Prostate gland (tissue), 2 donors: ENCODE measurements around the gene ZMIZ1. TPM values are rescaled to one million over a fixed set of nuclear protein-coding genes. Genes with fewer than 3 reads are reported as not detected.

ENCODE experiments used
- DNase-seq: peaks from one replicate; pipeline ENCODE4 v3.0.0-alpha.2; 2019; ENCODE audit warnings: low spot score
- H3K27ac ChIP-seq, 2 donors: fragments of 200-600 bp; sonication (generic); 2 replicates each; pipeline ENCODE4 v1.5.1; 2017 to 2019
- H3K27me3 ChIP-seq: fragments of 200-600 bp; sonication (generic); replicated peaks from 2 replicates; pipeline ENCODE4 v1.5.1; 2019; ENCODE audit not compliant: insufficient read depth
- H3K36me3 ChIP-seq, 2 donors: fragments of 200-600 bp; sonication (generic); 1 replicate in 1 of 2; 2 replicates in 1 of 2; pipeline versions ENCODE4 v1.5.1 to v1.8.1; 2017 to 2019
- H3K4me1 ChIP-seq: fragments of 200-600 bp; sonication (generic); replicated peaks from 2 replicates; pipeline ENCODE4 v1.5.1; 2019
- H3K4me3 ChIP-seq, 2 donors: fragments of 200-600 bp; sonication (generic); 2 replicates each; pipeline ENCODE4 v1.5.1; 2017 to 2019
- H3K9me3 ChIP-seq: fragments of 200-600 bp; sonication (generic); 2 replicates; pipeline ENCODE4 v1.5.1; 2017
- POLR2A ChIP-seq: fragments of 450-650 bp; IDR thresholded peaks from one replicate; pipeline ENCODE4 v1.6.1; 2016; ENCODE audit warnings: antibody characterized with exemption, mild to moderate bottlenecking
- POLR2AphosphoS5 ChIP-seq: sonication (generic); formaldehyde crosslinking; IDR thresholded peaks from one replicate; pipeline ENCODE4 v1.6.1; 2017; ENCODE audit warnings: antibody characterized with exemption
- WGBS: methylation state at CpG from one replicate; pipeline ENCODE4 v1.1.5; 2018; 5-methylcytosine and 5-hydroxymethylcytosine counted together
- intact Hi-C: fragments of 100-400 bp; cut with DNase I; formaldehyde crosslinking; loops from one replicate; pipeline ENCODE4 v1.14.2; 2022
- total RNA-seq, 2 donors: library from RNA; depleted of rRNA; stranded (reverse); fragments of >200 nt; gene quantifications; one replicate each; pipeline ENCODE4 v1.1.0, GENCODE V29; 2016
- TF ChIP-seq, protein P1 (sequence below), 4 experiments: fragments of 200-600 bp in 2 of 4; fragments of 450-650 bp in 2 of 4; sonication (generic) in 2 of 4; IDR thresholded peaks; 1 replicate in 3 of 4; 2 replicates in 1 of 4; pipeline ENCODE4 v1.5.1; 2016 to 2019; ENCODE audit warnings: antibody characterized with exemption in 4 of 4, mild to moderate bottlenecking in 2 of 4, moderate library complexity in 2 of 4

Gene ZMIZ1
- total RNA-seq, 2 donors from 2014 or later = 69.6 to 78.5 TPM

DNA sequence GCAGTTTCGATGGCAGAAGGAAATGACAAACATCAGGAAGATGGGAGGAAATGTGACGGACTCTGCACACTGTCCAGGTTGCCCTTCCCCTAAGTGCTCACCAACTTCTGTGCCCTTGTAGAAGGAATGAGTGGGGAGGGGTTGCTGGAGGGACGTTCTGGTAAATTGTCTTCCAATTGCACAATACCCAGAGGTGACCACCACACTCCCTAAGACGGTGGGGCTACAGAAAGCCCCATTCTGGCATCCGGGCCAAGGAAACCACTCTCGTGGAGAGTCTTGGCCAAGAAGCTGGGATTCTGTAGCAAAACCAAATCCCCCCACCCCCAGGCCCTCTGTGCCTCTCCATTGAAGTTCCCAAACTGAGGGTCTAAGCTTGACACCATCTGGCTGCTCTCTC lies 37.1 kb downstream of the ZMIZ1 start:
- TF ChIP-seq POLR2A = no peak
- TF ChIP-seq, protein P1, sequence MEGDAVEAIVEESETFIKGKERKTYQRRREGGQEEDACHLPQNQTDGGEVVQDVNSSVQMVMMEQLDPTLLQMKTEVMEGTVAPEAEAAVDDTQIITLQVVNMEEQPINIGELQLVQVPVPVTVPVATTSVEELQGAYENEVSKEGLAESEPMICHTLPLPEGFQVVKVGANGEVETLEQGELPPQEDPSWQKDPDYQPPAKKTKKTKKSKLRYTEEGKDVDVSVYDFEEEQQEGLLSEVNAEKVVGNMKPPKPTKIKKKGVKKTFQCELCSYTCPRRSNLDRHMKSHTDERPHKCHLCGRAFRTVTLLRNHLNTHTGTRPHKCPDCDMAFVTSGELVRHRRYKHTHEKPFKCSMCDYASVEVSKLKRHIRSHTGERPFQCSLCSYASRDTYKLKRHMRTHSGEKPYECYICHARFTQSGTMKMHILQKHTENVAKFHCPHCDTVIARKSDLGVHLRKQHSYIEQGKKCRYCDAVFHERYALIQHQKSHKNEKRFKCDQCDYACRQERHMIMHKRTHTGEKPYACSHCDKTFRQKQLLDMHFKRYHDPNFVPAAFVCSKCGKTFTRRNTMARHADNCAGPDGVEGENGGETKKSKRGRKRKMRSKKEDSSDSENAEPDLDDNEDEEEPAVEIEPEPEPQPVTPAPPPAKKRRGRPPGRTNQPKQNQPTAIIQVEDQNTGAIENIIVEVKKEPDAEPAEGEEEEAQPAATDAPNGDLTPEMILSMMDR (IDR thresholded peaks at IDR 0.05) = no peak
- no peak for TF ChIP-seq POLR2AphosphoS5
- H3K27ac ChIP-seq = no peak overlapping the region
- H3K4me3 ChIP-seq = no peak overlapping the region
- H3K27me3 ChIP-seq = no peaks in the 10 kb centered on the region
- WGBS = 65% methylated on average over 6 of the region's 6 CpGs
- H3K4me1 ChIP-seq = peaks cover 24% of the 10 kb centered on the region
- no peaks in the 10 kb centered on the region for H3K9me3 ChIP-seq
- DNase-seq = no peak
- intact Hi-C loops = no loop called here
- H3K36me3 ChIP-seq = peaks cover 0 to 4% of the 10 kb centered on the region in 2 donors

DNA sequence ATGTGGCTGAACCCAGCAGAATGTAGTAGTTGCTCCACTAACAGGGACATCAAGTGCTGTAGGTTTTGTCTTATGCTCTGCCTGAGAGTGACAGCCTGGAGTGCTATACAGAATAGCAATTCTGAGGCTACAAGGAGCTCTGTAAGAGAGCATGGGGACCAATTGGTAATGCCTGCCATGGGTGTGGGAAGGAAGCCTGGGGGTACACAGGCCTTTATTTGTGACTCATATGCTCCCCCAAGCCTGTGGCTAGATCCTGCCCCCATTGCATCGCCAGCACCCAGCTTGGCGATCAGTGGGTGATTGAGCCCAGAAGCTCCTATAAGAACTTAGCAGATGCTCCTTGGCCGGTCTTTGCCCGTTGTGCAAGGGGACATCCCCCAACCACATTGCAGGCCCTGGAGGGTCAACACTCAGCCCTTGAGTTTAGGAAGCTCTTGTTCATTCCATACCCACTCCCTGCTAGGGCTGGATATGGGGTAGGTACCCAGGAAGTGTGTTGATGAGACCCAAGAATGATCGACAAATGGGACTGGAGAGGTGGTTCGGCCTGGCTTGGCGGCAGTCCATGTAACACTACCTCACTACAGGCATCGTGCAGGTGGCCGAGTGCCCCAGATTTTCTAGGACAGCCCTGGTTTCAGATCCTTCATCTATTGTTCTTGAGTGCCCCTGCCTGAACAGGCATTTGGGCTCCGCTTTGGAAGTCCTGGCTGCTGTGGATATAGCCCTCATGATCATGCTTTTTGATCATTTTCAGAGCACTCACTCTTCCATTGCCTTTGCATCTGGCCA lies 37.7 kb downstream of the ZMIZ1 start:
- H3K4me3 ChIP-seq = no peak overlapping the region
- H3K9me3 ChIP-seq = no peaks in the 10 kb centered on the region
- no peak for DNase-seq
- H3K36me3 ChIP-seq = peaks cover 0 to 7% of the 10 kb centered on the region in 2 donors
- H3K27ac ChIP-seq = no peak overlapping the region
- 68% methylated on average over 10 of the region's 10 CpGs for WGBS
- intact Hi-C loops = no loop called here
- H3K4me1 ChIP-seq = peaks cover 24% of the 10 kb centered on the region
- TF ChIP-seq POLR2AphosphoS5 (no peak), POLR2A (no peak)
- TF ChIP-seq, protein P1 (IDR thresholded peaks at IDR 0.05) = no peak
- H3K27me3 ChIP-seq = no peaks in the 10 kb centered on the region

DNA sequence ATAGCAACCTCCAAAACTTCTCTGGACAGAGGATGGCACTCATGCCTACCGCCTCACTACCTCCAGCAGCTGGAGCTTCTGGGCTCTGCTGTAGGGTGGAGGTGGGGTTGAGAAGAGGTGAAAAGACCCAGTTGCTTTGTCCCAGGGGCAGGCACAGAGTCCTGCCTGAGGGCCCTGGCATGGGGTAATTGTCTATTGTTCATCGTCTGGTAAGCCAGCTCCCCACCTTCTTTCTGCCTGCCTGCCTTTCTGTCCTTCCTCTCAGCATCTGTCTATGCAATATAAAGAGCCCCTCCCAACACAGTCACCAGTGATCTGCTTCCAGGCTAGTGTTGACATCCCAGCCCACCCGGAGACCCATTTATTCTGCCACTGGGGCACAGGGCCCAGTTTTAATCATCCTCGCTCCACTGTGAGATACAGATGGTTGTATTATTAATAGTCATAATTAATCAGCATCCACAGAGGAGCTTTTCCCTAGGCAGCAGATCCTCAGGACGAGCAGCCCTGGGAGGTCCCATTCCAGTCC lies 39.0 kb downstream of the ZMIZ1 start:
- WGBS = 52% methylated on average over 5 of the region's 5 CpGs
- intact Hi-C loops = no loop called here
- DNase-seq = no peak
- Histone ChIP-seq H3K27me3 (no peaks in the 10 kb centered on the region), H3K4me1 (peaks cover 19% of the 10 kb centered on the region), H3K4me3 (no peak overlapping the region), H3K27ac (no peak overlapping the region), H3K9me3 (no peaks in the 10 kb centered on the region), H3K36me3 (peaks cover 0 to 7% of the 10 kb centered on the region in 2 donors)
- TF ChIP-seq POLR2AphosphoS5 (no peak), POLR2A (no peak)
- TF ChIP-seq, protein P1 (IDR thresholded peaks at IDR 0.05) = no peak

DNA sequence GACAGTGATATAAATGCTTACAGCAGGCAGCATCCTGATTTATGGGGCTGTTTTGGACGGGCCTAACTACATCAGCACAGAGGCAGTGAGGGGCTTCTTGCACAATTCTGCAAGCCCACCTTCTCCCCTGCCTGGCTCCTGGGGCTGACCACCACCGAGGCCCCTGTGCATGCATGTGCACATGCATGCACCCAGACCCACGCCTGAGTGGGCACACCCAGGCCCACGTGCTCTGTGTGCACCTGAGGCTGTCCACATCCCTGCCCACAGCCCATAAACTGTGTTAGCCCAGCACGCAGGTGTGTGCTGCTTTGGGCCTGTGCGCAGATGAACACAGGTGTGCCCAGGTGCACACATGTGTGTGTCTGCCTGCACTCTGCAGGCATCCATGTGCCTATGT lies 40.0 kb downstream of the ZMIZ1 start:
- TF ChIP-seq POLR2A (no peak), POLR2AphosphoS5 (no peak)
- TF ChIP-seq, protein P1 (IDR thresholded peaks at IDR 0.05) = no peak
- intact Hi-C loops = no loop called here
- DNase-seq = no peak
- 43% methylated on average over 3 of the region's 6 CpGs for WGBS
- Histone ChIP-seq H3K27ac (no peak overlapping the region), H3K27me3 (no peaks in the 10 kb centered on the region), H3K36me3 (peaks cover 0 to 7% of the 10 kb centered on the region in 2 donors), H3K4me3 (no peak overlapping the region), H3K9me3 (no peaks in the 10 kb centered on the region), H3K4me1 (peaks cover 19% of the 10 kb centered on the region)

DNA sequence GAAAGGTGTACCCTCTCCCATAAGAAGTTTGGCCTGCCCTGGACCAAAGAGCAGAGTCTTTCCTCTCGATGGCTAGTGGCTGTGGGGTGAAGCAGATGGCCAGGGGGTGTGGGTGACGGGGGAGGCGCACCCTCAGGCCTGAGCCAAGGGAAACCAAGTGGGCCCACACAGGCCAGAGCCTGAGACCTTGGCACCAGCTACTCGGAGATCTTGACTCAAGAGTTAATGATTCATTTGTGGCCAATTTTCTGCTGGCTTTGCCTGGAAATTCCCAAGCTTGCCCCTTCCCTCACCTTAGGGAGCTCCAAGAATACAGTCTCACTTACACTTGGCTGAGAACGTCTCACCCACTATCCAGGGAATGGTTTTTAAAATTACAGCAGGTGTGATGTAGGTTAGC lies 42.7 kb downstream of the ZMIZ1 start:
- peaks cover 16% of the 10 kb centered on the region for H3K4me1 ChIP-seq
- intact Hi-C loops = no loop called here
- no peaks in the 10 kb centered on the region for H3K27me3 ChIP-seq
- no peak for TF ChIP-seq POLR2AphosphoS5
- TF ChIP-seq POLR2A = no peak
- TF ChIP-seq, protein P1 (IDR thresholded peaks at IDR 0.05) = no peak
- no peak overlapping the region for H3K4me3 ChIP-seq
- peaks cover 0 to 7% of the 10 kb centered on the region in 2 donors for H3K36me3 ChIP-seq
- no peak overlapping the region for H3K27ac ChIP-seq
- no peaks in the 10 kb centered on the region for H3K9me3 ChIP-seq
- 55% methylated on average over 5 of the region's 5 CpGs for WGBS
- no peak for DNase-seq
